Loucy (cell line): Measurements from ENCODE around the gene TLR8.

Experiments
- H2AFZ ChIP-seq: fragments of 200-600 bp; sonication (generic); 2 replicates; pipeline ENCODE4 v1.6.0; 2016; ENCODE audit warnings: antibody characterized with exemption, mild to moderate bottlenecking, low read length, moderate library complexity
- H3F3A ChIP-seq: fragments of 200-600 bp; 2 replicates; pipeline ENCODE4 v1.6.0; 2016; ENCODE audit warnings: antibody characterized with exemption, low read depth, mild to moderate bottlenecking
- H3K27me3 ChIP-seq: fragments of 200-600 bp; sonication (generic); 2 replicates; pipeline ENCODE4 v1.6.1; 2014; ENCODE audit warnings: low read length, mild to moderate bottlenecking; ENCODE audit not compliant: insufficient read depth, poor library complexity, severe bottlenecking
- H3K36me3 ChIP-seq: fragments of 200-600 bp; sonication (generic); 2 replicates; pipeline ENCODE4 v1.6.1; 2016; ENCODE audit warnings: low read length; ENCODE audit not compliant: insufficient read depth
- H3K4me1 ChIP-seq: fragments of 200-600 bp; sonication (generic); 2 replicates; pipeline ENCODE4 v1.5.1; 2014; ENCODE audit warnings: low read length, mild to moderate bottlenecking; ENCODE audit not compliant: insufficient read depth, poor library complexity, severe bottlenecking
- H3K4me2 ChIP-seq: fragments of 200-600 bp; sonication (generic); 2 replicates; pipeline ENCODE4 v1.6.0; 2014; ENCODE audit warnings: antibody characterized with exemption, low read length, low read depth, mild to moderate bottlenecking; ENCODE audit not compliant: poor library complexity, severe bottlenecking
- H3K4me3 ChIP-seq: fragments of 200-600 bp; sonication (generic); 2 replicates; pipeline ENCODE4 v1.5.1; 2014; ENCODE audit warnings: low read length, mild to moderate bottlenecking, mixed read lengths; ENCODE audit not compliant: poor library complexity, severe bottlenecking
- H3K79me2 ChIP-seq: fragments of 200-600 bp; sonication (generic); 2 replicates; pipeline ENCODE4 v1.6.1; 2014; ENCODE audit warnings: low read length; ENCODE audit not compliant: insufficient read depth
- H3K9ac ChIP-seq: fragments of 200-600 bp; sonication (generic); 2 replicates; pipeline ENCODE4 v1.6.0; 2014; ENCODE audit warnings: mild to moderate bottlenecking, low read depth, low read length, moderate library complexity; ENCODE audit not compliant: poor library complexity, severe bottlenecking
- H3K9me2 ChIP-seq: fragments of 200-600 bp; sonication (generic); replicated peaks from 2 replicates; pipeline ENCODE4 v1.6.1; 2016; ENCODE audit warnings: low read depth, low read length, mixed read lengths
- H3K9me3 ChIP-seq: fragments of 200-600 bp; sonication (generic); 2 replicates; pipeline ENCODE4 v1.6.1; 2014; ENCODE audit warnings: mild to moderate bottlenecking, antibody characterized with exemption, low read length, low read depth; ENCODE audit not compliant: insufficient read depth
- H4K20me1 ChIP-seq: fragments of 200-600 bp; sonication (generic); 2 replicates; pipeline ENCODE4 v1.6.0; 2014; ENCODE audit warnings: antibody characterized with exemption, low read length, mild to moderate bottlenecking; ENCODE audit not compliant: insufficient read depth, poor library complexity, severe bottlenecking
- EZH2phosphoT487 ChIP-seq: fragments of 200-600 bp; IDR thresholded peaks from 2 replicates; pipeline ENCODE4 v1.6.1; 2018; ENCODE audit warnings: antibody characterized with exemption, mild to moderate bottlenecking, moderate library complexity, borderline replicate concordance
- TF ChIP-seq, protein P1 (sequence below): fragments of 200-600 bp; sonication (generic); conservative IDR thresholded peaks from 2 replicates; pipeline ENCODE4 v1.5.1; 2014; ENCODE audit warnings: mild to moderate bottlenecking, antibody characterized with exemption, low read length

Gene TLR8

DNA sequence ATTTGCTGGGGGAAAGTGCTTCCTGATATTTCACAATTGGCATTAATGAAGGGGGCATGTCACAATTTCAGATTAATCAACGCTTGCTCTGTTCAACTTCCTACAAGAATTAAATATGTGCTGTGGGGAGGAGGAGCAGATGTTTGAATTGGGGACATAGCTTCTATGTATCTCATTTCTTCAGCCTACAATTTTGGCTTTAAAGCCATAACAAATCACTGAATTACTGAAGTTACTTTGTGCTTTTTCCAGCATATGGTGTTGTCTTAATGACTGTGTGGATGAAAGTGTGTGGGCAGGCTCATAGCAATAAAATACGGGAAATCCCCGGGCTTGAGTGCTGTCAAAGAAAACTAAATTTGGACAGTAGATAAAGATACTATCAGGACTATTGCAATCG lies 38.7 kb upstream of the TLR8 start:
- Histone ChIP-seq H3K36me3 (no peaks in the 10 kb centered on the region), H2AFZ (no peak overlapping the region), H3K9ac (no peak overlapping the region), H3K9me3 (no peaks in the 10 kb centered on the region), H4K20me1 (no peaks in the 10 kb centered on the region), H3K79me2 (no peaks in the 10 kb centered on the region), H3K9me2 (no peaks in the 10 kb centered on the region), H3K4me1 (no peaks in the 10 kb centered on the region), H3K4me3 (no peak overlapping the region), H3K27me3 (no peaks in the 10 kb centered on the region), H3F3A (no peaks in the 10 kb centered on the region), H3K4me2 (no peak overlapping the region)
- no peak for TF ChIP-seq EZH2phosphoT487
- TF ChIP-seq, protein P1, sequence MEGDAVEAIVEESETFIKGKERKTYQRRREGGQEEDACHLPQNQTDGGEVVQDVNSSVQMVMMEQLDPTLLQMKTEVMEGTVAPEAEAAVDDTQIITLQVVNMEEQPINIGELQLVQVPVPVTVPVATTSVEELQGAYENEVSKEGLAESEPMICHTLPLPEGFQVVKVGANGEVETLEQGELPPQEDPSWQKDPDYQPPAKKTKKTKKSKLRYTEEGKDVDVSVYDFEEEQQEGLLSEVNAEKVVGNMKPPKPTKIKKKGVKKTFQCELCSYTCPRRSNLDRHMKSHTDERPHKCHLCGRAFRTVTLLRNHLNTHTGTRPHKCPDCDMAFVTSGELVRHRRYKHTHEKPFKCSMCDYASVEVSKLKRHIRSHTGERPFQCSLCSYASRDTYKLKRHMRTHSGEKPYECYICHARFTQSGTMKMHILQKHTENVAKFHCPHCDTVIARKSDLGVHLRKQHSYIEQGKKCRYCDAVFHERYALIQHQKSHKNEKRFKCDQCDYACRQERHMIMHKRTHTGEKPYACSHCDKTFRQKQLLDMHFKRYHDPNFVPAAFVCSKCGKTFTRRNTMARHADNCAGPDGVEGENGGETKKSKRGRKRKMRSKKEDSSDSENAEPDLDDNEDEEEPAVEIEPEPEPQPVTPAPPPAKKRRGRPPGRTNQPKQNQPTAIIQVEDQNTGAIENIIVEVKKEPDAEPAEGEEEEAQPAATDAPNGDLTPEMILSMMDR: no peak

DNA sequence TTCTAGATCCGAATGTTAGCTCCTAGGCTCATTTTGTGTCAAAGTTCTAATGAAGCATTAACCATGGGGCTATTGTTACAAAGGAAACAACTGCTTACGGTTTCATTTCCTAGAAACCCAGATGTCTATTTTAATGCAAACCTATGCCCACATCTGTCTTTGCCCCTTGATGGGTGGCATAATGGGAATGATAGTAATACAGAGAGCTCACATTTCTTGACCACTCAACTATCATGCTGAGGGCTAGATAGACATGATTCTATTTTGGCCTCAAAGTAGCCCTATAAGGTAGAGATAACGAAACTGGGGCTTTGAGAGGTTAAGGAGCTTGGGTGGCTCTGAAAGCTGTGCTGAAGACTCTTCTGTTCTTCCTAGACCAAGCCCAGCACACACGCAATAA lies 37.7 kb upstream of the TLR8 start:
- no peaks in the 10 kb centered on the region for H3K9me2 ChIP-seq
- no peaks in the 10 kb centered on the region for H3F3A ChIP-seq
- H3K27me3 ChIP-seq: no peaks in the 10 kb centered on the region
- no peaks in the 10 kb centered on the region for H4K20me1 ChIP-seq
- H3K36me3 ChIP-seq: no peaks in the 10 kb centered on the region
- TF ChIP-seq EZH2phosphoT487: no peak
- TF ChIP-seq, protein P1: no peak
- no peaks in the 10 kb centered on the region for H3K4me1 ChIP-seq
- no peak overlapping the region for H3K4me2 ChIP-seq
- no peaks in the 10 kb centered on the region for H3K9me3 ChIP-seq
- H2AFZ ChIP-seq: no peak overlapping the region
- no peak overlapping the region for H3K9ac ChIP-seq
- no peaks in the 10 kb centered on the region for H3K79me2 ChIP-seq
- no peak overlapping the region for H3K4me3 ChIP-seq

DNA sequence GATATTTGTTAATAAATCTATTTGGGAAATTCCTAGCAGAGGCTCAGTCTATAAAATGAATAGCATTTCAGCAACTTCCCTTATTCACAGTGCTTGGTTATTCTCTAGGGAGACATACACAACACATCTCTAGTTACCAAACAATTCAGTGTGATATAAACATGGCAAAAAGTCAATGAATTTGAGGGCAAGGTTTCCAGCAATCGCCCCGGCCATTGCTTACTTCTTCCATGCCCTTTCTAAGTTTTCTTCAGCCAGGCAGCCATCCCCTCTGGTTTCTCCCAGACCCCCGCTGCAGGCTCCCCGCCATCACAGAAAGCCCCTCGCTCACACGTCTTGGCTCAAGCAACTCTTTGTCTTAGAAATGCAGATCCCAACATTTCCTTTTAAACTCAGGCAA lies 35.2 kb upstream of the TLR8 start:
- Histone ChIP-seq H3K9me3 (no peaks in the 10 kb centered on the region), H4K20me1 (no peaks in the 10 kb centered on the region), H3K9me2 (no peaks in the 10 kb centered on the region), H3K4me3 (no peak overlapping the region), H2AFZ (no peak overlapping the region), H3K9ac (no peak overlapping the region), H3K36me3 (no peaks in the 10 kb centered on the region), H3K4me1 (no peaks in the 10 kb centered on the region), H3F3A (no peaks in the 10 kb centered on the region), H3K27me3 (no peaks in the 10 kb centered on the region), H3K4me2 (no peak overlapping the region), H3K79me2 (no peaks in the 10 kb centered on the region)
- TF ChIP-seq, protein P1: no peak
- TF ChIP-seq EZH2phosphoT487: no peak
